ENCODE results near the gene MRPS7. TPM values are rescaled to one million over a fixed set of nuclear protein-coding genes. Genes with fewer than 3 reads are reported as not detected.

Gene MRPS7
- total RNA-seq: 60.1 and 70.2 TPM in 2 replicates

DNA sequence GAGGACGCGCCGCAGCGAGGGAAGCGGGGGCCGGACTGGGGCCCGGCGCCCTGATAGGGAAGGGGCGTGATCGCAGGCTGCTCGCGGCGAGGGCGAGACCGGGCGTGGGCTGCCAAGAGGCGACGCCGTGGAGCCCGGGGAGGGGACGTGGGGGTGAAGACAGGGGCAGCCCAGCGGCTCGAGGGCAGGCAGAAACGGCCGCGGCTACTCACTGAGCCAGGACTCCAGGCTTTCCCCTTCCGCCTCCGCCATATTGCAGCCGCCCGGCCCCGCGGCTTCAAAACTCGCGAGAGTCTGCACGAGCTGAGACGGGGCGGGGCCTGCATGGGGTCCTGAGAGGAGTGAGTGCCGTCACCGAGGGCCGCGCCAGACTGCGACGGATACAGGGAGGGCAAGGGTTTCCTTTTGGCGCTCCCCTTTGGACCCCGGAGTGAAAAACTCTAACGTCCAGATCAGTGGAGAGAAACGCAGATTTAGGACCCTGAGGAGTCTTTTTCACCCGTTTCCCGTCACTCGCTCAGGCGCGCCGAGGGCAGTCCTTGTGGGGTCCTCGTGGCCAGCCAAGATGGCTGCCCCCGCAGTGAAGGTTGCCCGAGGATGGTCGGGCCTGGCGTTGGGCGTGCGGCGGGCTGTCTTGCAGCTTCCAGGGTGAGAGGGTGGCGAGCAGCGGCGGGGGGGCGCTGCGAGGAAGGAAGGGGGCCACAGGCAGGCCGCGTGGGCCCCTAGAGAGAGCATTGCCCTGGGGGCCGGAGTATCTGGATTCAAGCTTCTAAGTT is at the start of gene MRPS7, which contains the start of gene GGA3:
Gene MRPS7, plus strand, starts transcription at position 544 of the 776 bp plus-strand sequence. Its CDS starts 22 bp downstream, at position 566.
Gene GGA3, minus strand, starts transcription at position 271 of the 776 bp plus-strand sequence. Its CDS starts 19 bp downstream, at position 252.
- peak; percentile 85 to 93 for DNase-seq (ENCODE audit: low read depth in 2 of 2)

DNA sequence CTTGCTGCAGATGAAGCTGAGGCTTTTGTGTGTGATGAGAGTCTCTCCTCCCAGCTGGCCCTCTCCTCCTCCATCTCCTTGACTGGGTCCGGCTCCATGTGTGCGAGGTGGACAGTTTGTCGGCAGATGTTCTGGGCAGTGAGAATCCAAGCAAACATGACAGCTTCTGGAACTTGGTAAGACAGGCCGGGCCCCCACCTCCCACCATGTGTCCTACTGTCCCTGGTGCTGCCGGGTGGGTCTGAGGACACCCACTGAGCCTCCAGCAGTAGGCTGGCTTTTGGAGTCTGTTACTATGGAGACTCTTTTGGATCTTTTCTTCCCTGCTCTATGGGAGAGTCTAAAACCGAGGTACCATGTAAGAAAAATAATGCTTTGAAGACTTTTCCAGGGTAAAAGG is 43.5 kb upstream of the MRPS7 start:
- no peak for DNase-seq (ENCODE audit: low read depth in 2 of 2)

DNA sequence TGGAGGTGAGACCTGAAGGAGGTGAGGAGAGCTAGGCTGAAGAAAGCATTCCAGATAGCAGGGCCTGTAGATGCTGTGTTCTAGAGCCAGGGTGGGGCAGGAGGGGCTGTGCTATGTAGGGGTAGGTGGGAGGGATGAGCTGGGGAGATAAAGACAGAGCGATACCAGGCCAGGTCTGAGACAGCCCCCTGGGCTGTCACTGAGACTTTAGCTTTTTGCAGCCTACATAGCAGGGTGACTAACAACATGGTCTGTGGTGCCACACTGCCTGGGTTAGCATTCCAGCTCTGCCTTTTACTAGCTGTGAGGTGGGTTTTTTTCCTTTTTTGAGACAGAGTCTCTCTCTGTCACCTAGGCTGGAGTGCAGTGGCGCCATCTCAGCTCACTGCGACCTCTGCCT is 41.9 kb upstream of the MRPS7 start:
- no peak for DNase-seq (ENCODE audit: low read depth in 2 of 2)

DNA sequence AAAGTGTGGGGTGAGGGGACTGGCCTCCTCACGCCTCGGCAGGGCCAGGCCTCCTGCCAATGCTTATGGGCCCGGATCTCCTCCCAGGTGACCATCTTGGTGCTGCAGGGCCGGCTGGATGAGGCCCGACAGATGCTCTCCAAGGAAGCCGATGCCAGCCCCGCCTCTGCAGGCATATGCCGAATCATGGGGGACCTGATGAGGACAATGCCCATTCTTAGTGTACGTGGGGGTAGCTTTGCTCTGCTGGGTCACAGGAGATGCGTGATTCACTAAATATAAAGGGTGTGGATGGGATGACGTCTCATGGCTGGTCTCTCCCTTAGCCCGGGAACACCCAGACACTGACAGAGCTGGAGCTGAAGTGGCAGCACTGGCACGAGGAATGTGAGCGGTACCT is 36.7 kb upstream of the MRPS7 start:
- no peak for DNase-seq (ENCODE audit: low read depth in 2 of 2)

DNA sequence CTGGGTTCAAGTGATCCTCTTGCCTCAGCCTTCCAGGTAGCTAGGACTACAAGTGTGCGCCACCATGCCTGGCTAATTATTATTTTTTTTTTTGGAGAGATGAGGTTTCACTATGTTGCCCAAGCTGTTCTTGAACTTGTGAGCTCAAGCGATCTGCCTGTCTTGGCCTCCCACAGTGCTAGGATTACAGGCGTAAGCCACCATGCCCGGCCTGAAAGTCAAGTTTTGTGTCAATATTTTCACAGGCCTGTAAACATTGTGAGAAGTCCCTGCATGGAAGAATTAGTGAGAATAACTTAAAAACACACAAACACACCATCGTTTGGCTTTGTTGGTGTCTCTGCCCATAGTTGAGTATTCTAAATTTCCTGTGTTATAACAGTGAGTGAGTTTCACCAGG is 34.0 kb upstream of the MRPS7 start:
- DNase-seq (ENCODE audit: low read depth in 2 of 2): no peak

GRCh38 chr17:75228305-75228704 is 33.4 kb upstream of the MRPS7 start:
- peak in 1 of 2 donors; percentile 42 for DNase-seq (ENCODE audit: low read depth in 2 of 2)

- DNase-seq (ENCODE audit: low read depth in 2 of 2): no peak
These were observed 32.8 kb upstream of the MRPS7 start for GRCh38 chr17:75228847-75229246.

GRCh38 chr17:75231071-75231470 is 30.6 kb upstream of the MRPS7 start:
- no peak for DNase-seq (ENCODE audit: low read depth in 2 of 2)

DNA sequence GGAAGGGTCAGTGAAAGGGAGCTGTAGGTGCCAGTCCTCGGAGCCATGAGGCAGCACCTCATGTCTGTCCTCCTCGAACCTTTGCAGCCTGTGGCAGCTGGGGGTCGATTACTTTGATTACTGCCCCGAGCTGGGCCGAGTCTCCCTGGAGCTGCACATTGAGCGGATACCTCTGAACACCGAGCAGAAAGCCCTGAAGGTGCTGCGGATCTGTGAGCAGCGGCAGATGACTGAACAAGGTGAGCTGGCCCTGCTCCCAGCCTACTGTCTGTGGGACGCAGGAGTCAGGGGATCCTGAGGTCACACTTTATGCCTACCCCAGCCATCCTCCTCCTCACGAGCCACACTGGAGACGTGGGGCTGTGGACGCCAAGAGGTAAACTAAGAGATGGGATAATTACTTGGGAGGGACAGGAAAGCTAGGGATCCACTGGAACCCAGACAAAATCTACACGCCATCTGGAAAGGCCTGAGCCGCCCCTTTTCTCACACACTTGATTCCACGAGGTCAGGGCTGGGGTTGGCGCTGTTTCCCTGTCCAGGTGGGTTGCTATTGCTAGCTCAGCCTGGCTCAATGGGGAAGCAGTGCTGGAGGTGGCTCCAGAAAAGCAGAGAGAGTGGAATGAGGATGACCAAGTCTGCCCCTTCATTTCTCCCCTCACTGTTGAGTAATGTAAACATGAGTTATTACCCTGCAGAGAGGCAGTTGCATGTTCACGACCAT is 29.8 kb upstream of the MRPS7 start:
- DNase-seq (ENCODE audit: low read depth in 2 of 2): no peak

- no peak for DNase-seq (ENCODE audit: low read depth in 2 of 2)
These were observed 28.9 kb upstream of the MRPS7 start for GRCh38 chr17:75232786-75233185.

DNA sequence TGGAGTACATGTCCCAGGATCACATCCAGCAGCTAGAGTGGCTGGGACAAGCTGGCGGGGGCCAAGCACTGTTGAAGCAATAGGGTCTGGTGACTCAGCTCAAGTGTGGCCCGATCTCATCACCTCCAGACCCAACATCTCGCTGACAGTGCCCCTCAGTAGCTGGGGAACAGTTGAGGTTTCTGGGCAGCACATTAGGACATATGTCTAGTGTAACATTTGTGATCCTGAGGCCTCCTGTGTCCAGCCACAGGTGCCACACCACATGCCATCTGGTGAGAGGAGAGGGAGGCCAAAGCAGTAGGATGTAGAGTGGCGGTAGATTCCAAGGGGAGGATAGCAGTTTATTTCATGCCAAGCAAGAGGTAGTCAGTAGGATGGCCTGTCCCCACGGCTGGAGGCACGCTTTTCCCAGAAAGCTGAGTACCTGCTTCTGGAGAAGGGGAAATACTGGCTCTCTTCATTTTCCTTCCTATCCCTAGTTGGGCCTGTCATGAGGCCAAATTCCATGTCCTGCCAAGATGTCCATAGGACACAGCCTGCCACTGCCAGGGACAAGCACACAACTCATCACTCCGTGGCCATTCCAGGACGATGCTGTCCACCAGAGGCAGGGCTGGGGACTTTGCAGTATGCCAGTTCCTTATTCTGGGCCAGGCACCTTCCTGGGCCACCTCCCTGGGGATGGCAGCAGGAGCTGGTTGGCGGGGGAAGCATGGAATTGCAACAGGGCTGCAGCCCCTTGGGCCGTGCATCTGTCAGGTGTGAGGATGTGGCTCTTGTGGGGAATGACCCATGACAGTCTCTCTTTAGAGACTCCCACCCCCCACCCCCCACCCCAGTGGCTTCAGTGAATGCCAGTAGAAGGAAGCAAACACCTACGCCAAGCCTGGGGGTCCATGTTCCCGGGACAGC is 24.3 kb upstream of the MRPS7 start:
- no peak for DNase-seq (ENCODE audit: low read depth in 2 of 2)

DNA sequence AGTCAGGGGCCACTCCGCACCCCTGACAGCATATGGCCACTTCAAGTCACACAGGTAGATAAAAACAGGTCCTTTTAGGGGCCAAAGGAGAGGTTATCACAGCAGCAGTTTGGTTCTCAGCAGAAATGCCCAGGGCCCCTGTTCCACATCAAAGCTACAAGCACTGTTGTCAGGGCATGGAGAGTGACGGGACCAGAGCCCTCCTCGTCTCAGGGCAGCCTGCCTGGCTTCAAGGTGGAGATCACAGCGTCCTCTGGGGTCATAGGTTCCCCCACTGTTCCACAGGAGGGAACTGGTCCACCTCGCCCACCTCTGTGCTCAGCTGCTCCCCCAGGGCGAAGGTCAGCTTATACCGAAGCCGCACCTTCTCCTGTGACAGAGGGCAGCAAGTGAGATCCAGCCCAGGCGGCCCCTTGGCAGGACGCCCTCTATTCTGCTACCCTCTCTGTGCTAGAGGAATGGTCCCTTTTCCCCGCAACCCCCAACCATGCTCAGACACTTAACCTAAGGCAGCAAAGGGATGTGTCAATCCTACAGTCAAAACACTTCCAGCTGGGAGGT is 23.6 kb upstream of the MRPS7 start:
- DNase-seq (ENCODE audit: low read depth in 2 of 2): no peak

- peak; percentile 57 to 74 for DNase-seq (ENCODE audit: low read depth in 2 of 2)
These were observed 22.9 kb upstream of the MRPS7 start for GRCh38 chr17:75238684-75239191.

DNA sequence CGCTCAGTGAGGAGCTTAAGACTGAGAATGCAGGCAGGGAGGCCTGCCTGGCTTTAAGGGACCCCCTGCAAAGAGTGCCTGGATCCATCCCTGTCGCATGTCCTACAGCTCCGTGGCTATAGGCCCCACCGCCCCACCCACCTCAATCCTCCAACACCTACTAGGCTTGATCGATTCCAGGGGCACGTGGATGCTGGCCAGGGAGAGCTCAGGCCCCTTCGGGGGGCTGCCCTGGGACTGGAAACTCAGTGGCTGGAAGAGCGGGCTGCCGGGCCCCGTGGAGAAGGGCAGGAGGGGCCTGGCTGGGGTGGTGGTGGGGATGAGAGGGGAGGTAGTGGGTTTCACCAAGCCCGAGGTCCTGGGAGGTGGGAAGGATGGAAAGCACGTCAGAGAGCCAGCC is 22.5 kb upstream of the MRPS7 start:
- no peak for DNase-seq (ENCODE audit: low read depth in 2 of 2)

GRCh38 chr17:75239778-75240393 is 21.8 kb upstream of the MRPS7 start:
- DNase-seq (ENCODE audit: low read depth in 2 of 2): no peak

GRCh38 chr17:75240394-75241142 is 21.1 kb upstream of the MRPS7 start:
- DNase-seq (ENCODE audit: low read depth in 2 of 2): peak in 1 of 2 donors; percentile 62

DNA sequence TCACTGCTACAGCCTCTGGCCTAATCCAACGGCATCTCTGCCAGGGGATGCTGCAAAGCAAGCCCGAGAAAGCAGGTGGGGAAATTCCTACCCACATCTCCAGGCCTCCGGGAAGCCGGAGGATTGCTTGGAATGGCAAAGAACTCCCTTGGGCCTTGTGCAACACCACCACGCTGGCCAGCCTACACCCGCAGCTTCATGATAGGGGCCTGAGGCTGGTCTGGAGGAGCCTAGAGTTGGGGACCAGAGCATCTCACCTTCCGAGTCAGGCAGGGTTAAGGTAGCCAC is 20.6 kb upstream of the MRPS7 start:
- no peak for DNase-seq (ENCODE audit: low read depth in 2 of 2)

DNA sequence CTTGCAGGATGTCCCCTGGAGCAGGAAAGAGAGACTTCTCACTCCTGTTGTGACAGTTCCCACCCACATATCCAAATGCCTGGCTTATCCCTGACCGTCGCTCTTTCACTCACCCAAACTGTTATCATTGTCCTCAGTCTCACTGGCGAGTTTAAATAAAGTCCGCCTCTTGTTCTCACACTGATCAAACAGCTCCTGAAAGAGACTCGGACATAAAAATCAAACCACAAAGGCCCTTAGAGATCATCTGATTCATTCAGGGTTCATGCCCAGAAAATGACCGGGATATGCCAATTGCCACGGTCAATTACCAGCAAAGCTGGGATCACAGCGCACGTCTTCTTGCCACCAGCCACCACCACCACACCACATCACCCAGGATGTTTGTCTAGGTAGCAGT is 20.2 kb upstream of the MRPS7 start:
- no peak for DNase-seq (ENCODE audit: low read depth in 2 of 2)

DNA sequence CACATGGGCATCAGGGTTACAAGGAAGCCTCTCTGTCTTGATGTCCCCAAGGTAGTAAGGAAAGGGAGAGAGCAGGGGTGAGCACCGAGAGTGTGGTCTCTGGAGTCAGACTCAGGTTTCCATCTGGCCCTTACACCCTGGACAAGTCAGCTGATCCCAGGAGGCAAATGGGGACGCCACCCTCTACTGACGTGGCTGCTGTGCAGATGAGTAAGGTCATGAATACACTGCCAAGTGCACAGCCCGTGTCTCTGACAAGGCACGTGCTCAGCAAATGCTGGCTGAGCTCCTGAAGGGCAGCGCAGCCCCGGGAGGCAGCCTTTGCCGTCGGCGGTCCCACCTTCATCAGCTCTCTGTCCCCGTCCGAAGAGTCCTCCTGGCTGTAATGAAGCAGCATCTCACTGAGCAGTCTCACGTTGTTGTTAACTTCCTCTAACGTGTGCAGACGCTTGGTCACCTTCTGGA is 19.7 kb upstream of the MRPS7 start:
- no peak for DNase-seq (ENCODE audit: low read depth in 2 of 2)

DNA sequence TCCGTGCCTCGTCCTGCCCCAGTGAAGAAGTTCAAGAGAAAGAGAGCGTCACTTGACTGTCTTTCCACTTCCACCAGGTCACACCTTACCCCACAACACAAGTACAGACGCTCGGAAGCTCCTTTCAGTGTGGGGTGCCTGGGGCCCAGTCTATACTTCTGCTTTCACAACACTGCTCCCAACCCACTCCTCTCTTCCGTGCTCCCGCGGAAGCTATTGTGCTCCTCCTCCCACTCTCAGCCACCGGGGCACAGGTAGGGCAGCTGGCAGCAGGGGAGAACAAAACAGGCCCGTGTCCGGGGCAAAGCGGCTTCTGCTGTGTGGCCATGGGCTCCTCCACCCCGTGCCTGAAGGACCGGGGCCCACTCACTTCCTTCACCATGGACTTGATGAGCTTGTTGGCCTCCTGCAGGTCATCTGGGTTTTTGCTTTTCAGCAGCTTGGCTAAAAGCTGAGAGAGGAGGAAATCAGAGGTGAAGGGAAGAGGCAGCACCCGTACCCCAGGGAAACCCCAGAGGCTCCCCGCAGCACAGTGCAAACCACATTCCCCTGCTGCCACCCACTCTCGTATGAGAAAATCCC is 19.1 kb upstream of the MRPS7 start:
- no peak for DNase-seq (ENCODE audit: low read depth in 2 of 2)
